KMS-11 (cell line): ENCODE measurements around the gene TDRD7.

Experiments
- H2AFZ ChIP-seq: fragments of 200-600 bp; sonication (generic); 2 replicates; pipeline ENCODE4 v1.6.1; 2016; ENCODE audit warnings: antibody characterized with exemption, mixed run types, low read depth
- H3K27ac ChIP-seq: fragments of 200-600 bp; sonication (generic); 2 replicates; pipeline ENCODE4 v1.6.1; 2016; ENCODE audit warnings: mild to moderate bottlenecking, mixed run types
- H3K27me3 ChIP-seq: fragments of 200-600 bp; sonication (generic); 2 replicates; pipeline ENCODE4 v1.6.1; 2017; ENCODE audit warnings: mild to moderate bottlenecking, low read depth, mixed run types, moderate library complexity; ENCODE audit not compliant: insufficient read depth
- H3K36me3 ChIP-seq: fragments of 200-600 bp; sonication (generic); 2 replicates; pipeline ENCODE4 v1.6.1; 2017; ENCODE audit warnings: mild to moderate bottlenecking, mixed run types; ENCODE audit not compliant: insufficient read depth
- H3K4me1 ChIP-seq: fragments of 200-600 bp; sonication (generic); 2 replicates; pipeline ENCODE4 v1.6.1; 2016; ENCODE audit warnings: mild to moderate bottlenecking, low read depth, mixed run types; ENCODE audit not compliant: poor library complexity, severe bottlenecking
- H3K4me2 ChIP-seq: fragments of 200-600 bp; sonication (generic); 2 replicates; pipeline ENCODE4 v1.7.0; 2016; ENCODE audit warnings: mild to moderate bottlenecking, mixed run types
- H3K4me3 ChIP-seq: fragments of 200-600 bp; sonication (generic); IDR thresholded peaks from 2 replicates; pipeline ENCODE4 v1.6.1; 2017; ENCODE audit warnings: low read depth, low read length, mixed read lengths; ENCODE audit not compliant: insufficient read depth
- H3K79me2 ChIP-seq: fragments of 200-600 bp; sonication (generic); 2 replicates; pipeline ENCODE4 v1.6.1; 2016; ENCODE audit warnings: low read depth, mixed run types; ENCODE audit not compliant: insufficient read depth
- H3K9ac ChIP-seq: fragments of 200-600 bp; sonication (generic); 2 replicates; pipeline ENCODE4 v1.6.1; 2016; ENCODE audit warnings: mild to moderate bottlenecking, mixed run types
- H4K20me1 ChIP-seq: fragments of 200-600 bp; sonication (generic); 2 replicates; pipeline ENCODE4 v1.6.1; 2016; ENCODE audit warnings: mild to moderate bottlenecking, mixed run types; ENCODE audit not compliant: insufficient read depth
- CTCF ChIP-seq: fragments of 200-600 bp; sonication (generic); conservative IDR thresholded peaks from 2 replicates; pipeline ENCODE4 v1.6.1; 2017; ENCODE audit warnings: low read depth, mild to moderate bottlenecking, antibody characterized with exemption, low read length, moderate library complexity, mixed read lengths

TDRD7 gene

GRCh38 chr9:97500263-97500662 lies 88.4 kb downstream of the TDRD7 start:
- H3K4me1 ChIP-seq: peaks cover 24% of the 10 kb centered on the region
- H3K36me3 ChIP-seq: no peaks in the 10 kb centered on the region
- no peaks in the 10 kb centered on the region for H4K20me1 ChIP-seq
- TF ChIP-seq CTCF: no peak
- H2AFZ ChIP-seq: no peak overlapping the region
- H3K27me3 ChIP-seq: no peaks in the 10 kb centered on the region; the same call in 1 of the 2 replicates
- peak overlapping the region; percentile 56 for H3K4me2 ChIP-seq
- 0 out of 2 replicates have a peak, but pooled peaks cover 4% of the 10 kb centered on the region for H3K79me2 ChIP-seq
- no peak overlapping the region for H3K9ac ChIP-seq
- H3K4me3 ChIP-seq: no peak overlapping the region
- no peak overlapping the region; the same call in 1 of the 2 replicates for H3K27ac ChIP-seq

DNA sequence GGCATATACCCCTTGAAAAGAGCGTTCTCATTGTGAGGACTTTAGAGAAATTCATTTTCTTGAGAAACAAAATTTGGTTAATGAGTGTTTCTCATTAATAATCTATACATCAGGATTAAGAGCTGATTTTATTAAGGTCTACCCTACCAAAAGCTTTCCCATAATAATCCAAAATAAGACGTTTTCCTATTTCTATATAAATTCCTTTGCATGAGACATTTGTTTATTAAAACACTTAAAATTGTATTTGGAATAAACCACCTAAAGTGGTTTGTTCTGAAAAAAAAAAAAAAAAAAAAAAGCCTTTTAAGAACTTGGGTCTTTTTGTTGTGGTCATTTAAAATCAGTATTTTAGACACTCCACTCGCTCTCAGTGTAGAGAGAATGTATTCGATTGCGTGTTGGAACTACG lies 88.9 kb downstream of the TDRD7 start:
- Histone ChIP-seq H3K36me3 (no peaks in the 10 kb centered on the region), H3K4me1 (peaks cover 24% of the 10 kb centered on the region), H3K9ac (no peak overlapping the region), H3K4me2 (peak overlapping the region; percentile 56), H3K79me2 (0 out of 2 replicates have a peak, but pooled peaks cover 4% of the 10 kb centered on the region), H3K27ac (peak overlapping the region; percentile 21; the same call in 1 of the 2 replicates), H3K4me3 (no peak overlapping the region), H3K27me3 (no peaks in the 10 kb centered on the region; the same call in 1 of the 2 replicates), H2AFZ (peak overlapping the region; percentile 46; the same call in 1 of the 2 replicates), H4K20me1 (no peaks in the 10 kb centered on the region)
- TF ChIP-seq CTCF: no peak

DNA sequence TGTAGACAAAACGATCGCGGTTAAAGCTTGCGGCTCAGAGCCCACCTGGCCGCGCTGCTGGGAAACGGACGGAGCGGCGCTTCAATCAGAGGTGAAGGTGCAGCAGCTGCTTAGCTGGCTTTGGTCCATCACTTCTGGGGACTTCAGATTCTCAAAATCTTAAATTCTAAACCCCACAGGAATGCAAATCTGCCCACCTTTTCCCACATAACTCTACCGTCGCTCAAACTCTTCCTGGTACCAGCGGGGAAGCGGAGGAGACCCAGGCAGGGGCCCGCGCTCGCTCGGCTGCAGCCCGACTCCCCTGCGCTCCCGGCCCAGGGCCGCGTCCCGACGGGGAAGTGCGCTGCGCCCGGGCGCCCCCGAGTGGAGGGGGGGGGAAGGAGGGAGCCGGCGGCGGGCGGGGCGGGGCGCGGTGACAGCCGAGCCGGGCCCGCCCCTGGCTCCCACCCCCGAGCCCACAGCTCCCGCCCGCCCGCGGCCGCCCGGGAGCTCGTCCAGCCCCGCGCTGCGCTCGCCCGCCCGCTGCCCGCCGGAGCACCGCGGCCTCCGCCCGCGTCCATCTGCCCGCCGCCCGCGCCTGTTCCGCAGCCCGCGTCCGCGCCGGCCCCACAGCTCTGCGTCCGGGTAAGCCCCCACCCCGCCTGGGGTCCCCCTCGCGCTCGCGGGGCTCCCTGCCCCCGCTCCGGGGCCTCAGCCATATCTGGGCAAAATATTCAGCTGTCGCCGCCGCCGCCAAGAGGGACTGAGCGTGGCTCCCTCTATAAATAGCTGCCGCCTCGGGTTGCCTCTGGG lies 89.5 kb downstream of the TDRD7 start, which contains the start of gene TMOD1:
Gene TMOD1, plus strand, starts transcription at position 490 of the 795 bp plus-strand sequence. CDS start 22,523 bp downstream, outside the sequence.
- H3K4me3 ChIP-seq: no peak within 1 kb of the TSS
- peak within 1 kb of the TSS; percentile 47; the same call in 1 of the 2 replicates for H3K9ac ChIP-seq
- H3K4me1 ChIP-seq: peaks cover 24% of the 10 kb centered on the region
- 0 out of 2 replicates have a peak, but pooled peaks cover 4% of the 10 kb centered on the region for H3K79me2 ChIP-seq
- no peaks in the 10 kb centered on the region; the same call in 1 of the 2 replicates for H3K27me3 ChIP-seq
- no peaks in the 10 kb centered on the region for H3K36me3 ChIP-seq
- peak within 1 kb of the TSS; percentile 70 for H2AFZ ChIP-seq
- no peak; the same call in 1 of the 2 replicates for TF ChIP-seq CTCF
- no peaks in the 10 kb centered on the region for H4K20me1 ChIP-seq
- peak within 1 kb of the TSS; percentile 96 for H3K4me2 ChIP-seq
- H3K27ac ChIP-seq: peak within 1 kb of the TSS; percentile 29; the same call in 1 of the 2 replicates

- Histone ChIP-seq H3K27me3 (no peaks in the 10 kb centered on the region; the same call in 1 of the 2 replicates), H3K4me2 (peak overlapping the region; percentile 96), H2AFZ (peak overlapping the region; percentile 70), H3K4me1 (peaks cover 24% of the 10 kb centered on the region), H3K36me3 (no peaks in the 10 kb centered on the region), H3K4me3 (no peak overlapping the region), H3K79me2 (0 out of 2 replicates have a peak, but pooled peaks cover 4% of the 10 kb centered on the region), H3K27ac (peak overlapping the region; percentile 29; the same call in 1 of the 2 replicates), H3K9ac (peak overlapping the region; percentile 47; the same call in 1 of the 2 replicates), H4K20me1 (no peaks in the 10 kb centered on the region)
- no peak for TF ChIP-seq CTCF
Observed at GRCh38 chr9:97501972-97502221, 90.0 kb downstream of the TDRD7 start.
